PC-3 (cell line): ENCODE results near the gene DPH7. TPM values are rescaled to one million over a fixed set of nuclear protein-coding genes. Genes with fewer than 3 reads are reported as not detected.
"Not testable (repeated sequence)": the region's sequence is repeated elsewhere in the genome, so short reads cannot be mapped to it uniquely, and the experiment has no call there.

ENCODE experiments used
- ATAC-seq: fragments of 200-7000 bp; cut with Tn5 transposase; 2 replicates; pipeline ENCODE4 v1.9.1; 2020; ENCODE audit warnings: mild to moderate bottlenecking, moderate library complexity
- BruUV-seq: library from RNA; stranded (reverse); fragments of 400-500 nt; replicated peaks from 2 replicates; lab custom pipeline; 2021; lab: Mats Ljungman, UMichigan
- CTCF ChIA-PET: fragments of 300-600 bp; sonication (Branson Sonifier 250); formaldehyde crosslinking; loops from one replicate; lab custom pipeline; 2022; ENCODE audit warnings: antibody characterized with exemption; lab: Charles Lee
- POLR2A ChIA-PET: fragments of 300-600 bp; sonication (Branson Sonifier 250); formaldehyde crosslinking; loops from one replicate; lab custom pipeline; 2022; ENCODE audit warnings: antibody characterized with exemption; ENCODE audit not compliant: unreplicated experiment; lab: Charles Lee
- DNase-seq: peaks from one replicate; pipeline ENCODE4 v3.0.0-alpha.2; 2015
- H2AFZ ChIP-seq: fragments of 300-600 bp; sonication (generic); 2 replicates; pipeline ENCODE4 v1.6.0; 2016; ENCODE audit warnings: antibody characterized with exemption, low read length
- H3F3A ChIP-seq: fragments of 300-600 bp; sonication (generic); one replicate; pipeline ENCODE4 v1.6.0; 2017; ENCODE audit warnings: antibody characterized with exemption, low read length, control low read depth, mild to moderate bottlenecking; ENCODE audit not compliant: unreplicated experiment
- H3K27ac ChIP-seq: fragments of 300-600 bp; sonication (generic); 2 replicates; pipeline ENCODE4 v1.5.1; 2016; ENCODE audit warnings: mild to moderate bottlenecking, low read length
- H3K27me3 ChIP-seq: fragments of 300-600 bp; sonication (generic); 2 replicates; pipeline ENCODE4 v1.6.1; 2016; ENCODE audit warnings: low read length, mixed read lengths
- H3K36me3 ChIP-seq: fragments of 300-600 bp; sonication (generic); 2 replicates; pipeline ENCODE4 v1.6.1; 2016; ENCODE audit warnings: low read depth, mixed run types, low read length, mixed read lengths
- H3K4me1 ChIP-seq: fragments of 300-600 bp; sonication (generic); 2 replicates; pipeline ENCODE4 v1.5.1; 2016; ENCODE audit warnings: low read length; ENCODE audit not compliant: insufficient read depth
- H3K4me2 ChIP-seq: fragments of 300-600 bp; sonication (generic); 2 replicates; pipeline ENCODE4 v1.6.0; 2016; ENCODE audit warnings: low read length
- H3K4me3 ChIP-seq: fragments of 300-600 bp; sonication (generic); 2 replicates; pipeline ENCODE4 v1.5.1; 2016; ENCODE audit warnings: mild to moderate bottlenecking, low read length, mixed read lengths
- H3K79me2 ChIP-seq: fragments of 300-600 bp; sonication (generic); 2 replicates; pipeline ENCODE4 v1.6.1; 2017; ENCODE audit warnings: low read length, mixed read lengths
- H3K9ac ChIP-seq: fragments of 300-600 bp; sonication (generic); 2 replicates; pipeline ENCODE4 v1.6.0; 2016; ENCODE audit warnings: mild to moderate bottlenecking, low read length
- H3K9me2 ChIP-seq: fragments of 300-600 bp; sonication (generic); replicated peaks from 2 replicates; pipeline ENCODE4 v1.6.1; 2016; ENCODE audit warnings: mixed run types, low read length, mixed read lengths
- H3K9me3 ChIP-seq: fragments of 300-600 bp; sonication (generic); 2 replicates; pipeline ENCODE4 v1.6.1; 2016; ENCODE audit warnings: low read length, mixed read lengths
- H4K20me1 ChIP-seq: fragments of 300-600 bp; sonication (generic); 2 replicates; pipeline ENCODE4 v1.6.1; 2016; ENCODE audit warnings: low read length, mixed read lengths
- CTCF ChIP-seq: fragments of 300-600 bp; sonication (generic); conservative IDR thresholded peaks from 2 replicates; pipeline ENCODE4 v1.5.1; 2017; ENCODE audit warnings: antibody characterized with exemption, low read depth, mild to moderate bottlenecking, low read length
- EZH2 ChIP-seq: fragments of 300-600 bp; sonication (generic); IDR thresholded peaks from one replicate; pipeline ENCODE4 v1.6.1; 2017; ENCODE audit warnings: antibody characterized with exemption, mild to moderate bottlenecking, low read length; ENCODE audit not compliant: unreplicated experiment
- EZH2phosphoT487 ChIP-seq: fragments of 300-600 bp; sonication (generic); IDR thresholded peaks from 2 replicates; pipeline ENCODE4 v1.6.1; 2018; ENCODE audit warnings: mild to moderate bottlenecking, antibody characterized with exemption, low read length, borderline replicate concordance
- intact Hi-C: fragments of 100-400 bp; cut with micrococcal nuclease; formaldehyde crosslinking; loops from 2 replicates; pipeline ENCODE4 v1.9.0; 2023
- total RNA-seq: library from RNA; depleted of rRNA; stranded (reverse); fragments of >200 nt; gene quantifications from 2 replicates; pipeline ENCODE4 v1.2.3, GENCODE V29; 2014

Gene DPH7
- total RNA-seq, 1 experiment from 2014 or later = 35.1 TPM

GRCh38 chr9:137598943-137599342 is 20.2 kb upstream of the DPH7 start:
- Histone ChIP-seq H4K20me1 (no peaks in the 10 kb centered on the region), H2AFZ (no peak overlapping the region), H3K36me3 (no peaks in the 10 kb centered on the region), H3K9me3 (no peaks in the 10 kb centered on the region), H3K9ac (no peak overlapping the region), H3K27me3 (no peaks in the 10 kb centered on the region), H3K27ac (no peak overlapping the region), H3K9me2 (no peaks in the 10 kb centered on the region), H3K4me1 (no peaks in the 10 kb centered on the region), H3K4me2 (no peak overlapping the region), H3K4me3 (no peak overlapping the region), H3F3A (no peaks in the 10 kb centered on the region), H3K79me2 (no peaks in the 10 kb centered on the region)
- ChIA-PET CTCF (no interaction called here), POLR2A (no interaction called here)
- no peak for ATAC-seq
- BruUV-seq = no TSS peak
- intact Hi-C loops = no loop called here
- no peak for DNase-seq
- TF ChIP-seq EZH2 = no peak
- no peak for TF ChIP-seq CTCF
- no peak for TF ChIP-seq EZH2phosphoT487

GRCh38 chr9:137596577-137596976 is 17.9 kb upstream of the DPH7 start:
- H3K36me3 ChIP-seq, H3K4me3 ChIP-seq, H3K27ac ChIP-seq, intact Hi-C loops, H3K9me2 ChIP-seq, H4K20me1 ChIP-seq, H3K9me3 ChIP-seq, H3K79me2 ChIP-seq, H2AFZ ChIP-seq, POLR2A ChIA-PET, CTCF ChIA-PET, BruUV-seq, H3K27me3 ChIP-seq, H3F3A ChIP-seq, ATAC-seq, DNase-seq, H3K9ac ChIP-seq, H3K4me2 ChIP-seq, H3K4me1 ChIP-seq: not testable (repeated sequence)

- Histone ChIP-seq H2AFZ (no peak overlapping the region), H3K27ac (no peak overlapping the region), H3K9me2 (no peaks in the 10 kb centered on the region), H3K36me3 (peaks cover 3% of the 10 kb centered on the region; the same call in 1 of the 2 replicates), H3K4me1 (0 out of 2 replicates have a peak, but pooled peaks cover 9% of the 10 kb centered on the region), H3K4me2 (no peak overlapping the region), H3K9me3 (no peaks in the 10 kb centered on the region), H3K4me3 (no peak overlapping the region), H3K27me3 (no peaks in the 10 kb centered on the region), H3K9ac (no peak overlapping the region), H3F3A (no peaks in the 10 kb centered on the region), H4K20me1 (0 out of 2 replicates have a peak, but pooled peaks cover 8% of the 10 kb centered on the region), H3K79me2 (peaks cover 16% of the 10 kb centered on the region)
- no TSS peak for BruUV-seq
- no peak for ATAC-seq
- POLR2A ChIA-PET = no interaction called here
- CTCF ChIA-PET = no interaction called here
- no peak for DNase-seq
- intact Hi-C loops = no loop called here
- TF ChIP-seq EZH2phosphoT487 (no peak), CTCF (no peak), EZH2 (no peak)
Measured at GRCh38 chr9:137593176-137593575, 14.5 kb upstream of the DPH7 start.
